Heart left ventricle (tissue), 13 donors: ENCODE results near the gene TAF1A.

ENCODE experiments used
- POLR2A ChIP-seq, 2 donors: fragments of 450-650 bp; IDR thresholded peaks; one replicate each; pipeline ENCODE4 v1.6.1; 2017; ENCODE audit warnings: antibody characterized with exemption in 2 of 2, mild to moderate bottlenecking in 2 of 2, moderate library complexity in 2 of 2
- TF ChIP-seq, protein P1 (sequence below), 12 donors: fragments of 200-600 bp; sonication (generic) in 4 of 12; IDR thresholded peaks; one replicate each; pipeline versions ENCODE4 v1.5.0 to v1.8.0; 2018 to 2022; ENCODE audit warnings: antibody characterized with exemption in 12 of 12, mild to moderate bottlenecking in 5 of 12
- donor health status: ischemic (EF 13 %, LVEDD 7.1; RV severe dilation, severe dysfunction).
- donor health status: DM: no; HTN: yes; CAD: no.
- donor health status: DM: no; HTN: no; CAD: no.
- donor health status: ischemic (EF 25% LVEDD 6.9; RV normal size, moderate dysfunction).
- donor health status: ischemic (EF 25% LVEDD 5.7; RV mildly dilated, moderate dysfunction).
- donor health status: ischemic (EF 35%, LVEDD 5.7; RV mildly dilated, moderate dysfunction).
- donor health status: nonischemic (EF 11% LVEDD 7.7; RV severe dilation, severe dysfunction).
- donor health status: DM: yes; HTN: yes; CAD: no.
- donor health status: PGD.
- donor health status: ischemic (EF 29% LVEDD 5.4; RV normal size, mild dysfunction).
- donor health status: nonischemic (EF 23%, LVEDD 6.1; RV moderate dilation, normal function).

GRCh38 chr1:222523852-222524251 is 65.9 kb downstream of the TAF1A start:
- TF ChIP-seq POLR2A (IDR thresholded peaks at IDR 0.05) = no peak
- TF ChIP-seq, protein P1, sequence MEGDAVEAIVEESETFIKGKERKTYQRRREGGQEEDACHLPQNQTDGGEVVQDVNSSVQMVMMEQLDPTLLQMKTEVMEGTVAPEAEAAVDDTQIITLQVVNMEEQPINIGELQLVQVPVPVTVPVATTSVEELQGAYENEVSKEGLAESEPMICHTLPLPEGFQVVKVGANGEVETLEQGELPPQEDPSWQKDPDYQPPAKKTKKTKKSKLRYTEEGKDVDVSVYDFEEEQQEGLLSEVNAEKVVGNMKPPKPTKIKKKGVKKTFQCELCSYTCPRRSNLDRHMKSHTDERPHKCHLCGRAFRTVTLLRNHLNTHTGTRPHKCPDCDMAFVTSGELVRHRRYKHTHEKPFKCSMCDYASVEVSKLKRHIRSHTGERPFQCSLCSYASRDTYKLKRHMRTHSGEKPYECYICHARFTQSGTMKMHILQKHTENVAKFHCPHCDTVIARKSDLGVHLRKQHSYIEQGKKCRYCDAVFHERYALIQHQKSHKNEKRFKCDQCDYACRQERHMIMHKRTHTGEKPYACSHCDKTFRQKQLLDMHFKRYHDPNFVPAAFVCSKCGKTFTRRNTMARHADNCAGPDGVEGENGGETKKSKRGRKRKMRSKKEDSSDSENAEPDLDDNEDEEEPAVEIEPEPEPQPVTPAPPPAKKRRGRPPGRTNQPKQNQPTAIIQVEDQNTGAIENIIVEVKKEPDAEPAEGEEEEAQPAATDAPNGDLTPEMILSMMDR (IDR thresholded peaks at IDR 0.05) = no peak
